Right ventricle myocardium superior (tissue), 1 donor: ENCODE data around the gene LAIR1. TPM values are rescaled to one million over a fixed set of nuclear protein-coding genes. Genes with fewer than 3 reads are reported as not detected.
A peak's percentile ranks its signal among the peaks of the same experiment; 100 is the strongest.
"Not testable (repeated sequence)": the region's sequence is repeated elsewhere in the genome, so short reads cannot be mapped to it uniquely, and the experiment has no call there.

Source experiments
- ATAC-seq: fragments of 200-7000 bp; cut with Tn5 transposase; one replicate; pipeline ENCODE4 v1.9.1; 2020; ENCODE audit warnings: mild to moderate bottlenecking; ENCODE audit not compliant: poor library complexity
- DNase-seq: peaks from one replicate; pipeline ENCODE4 v3.0.0-alpha.2; 2020
- intact Hi-C: fragments of 100-400 bp; cut with DNase I; formaldehyde crosslinking; loops from one replicate; pipeline ENCODE4 v1.11.2; 2022
- total RNA-seq: library from RNA; stranded (reverse); fragmentation: NEBNext Ultra II Directional; extraction: Animal tissue kit (Norgen Biotek cat#: 25700); gene quantifications from one replicate; pipeline ENCODE4 v1.2.1, GENCODE V29; 2021
- donor health status: DM: no; HTN: yes; CAD: no; lungs with severe emphysema.

The LAIR1 gene
- total RNA-seq, 1 donor from 2014 or later, result 6.3 TPM

GRCh38 chr19:54382041-54382440 is 17.3 kb upstream of the LAIR1 start:
- DNase-seq, intact Hi-C loops, ATAC-seq: not testable (repeated sequence)

GRCh38 chr19:54380897-54381296 is 16.2 kb upstream of the LAIR1 start:
- DNase-seq (no peak), ATAC-seq (no peak)
- intact Hi-C loops, result no loop called here

GRCh38 chr19:54379187-54379678 is 14.5 kb upstream of the LAIR1 start:
- no peak for DNase-seq
- ATAC-seq, result no peak
- intact Hi-C loops, result no loop called here

- DNase-seq (no peak), ATAC-seq (no peak)
- intact Hi-C loops, result no loop called here
Observed at GRCh38 chr19:54376610-54377285, 12.0 kb upstream of the LAIR1 start.

- intact Hi-C loops, DNase-seq, ATAC-seq: not testable (repeated sequence)
Observed at GRCh38 chr19:54375181-54375938, 10.6 kb upstream of the LAIR1 start.

GRCh38 chr19:54373781-54374631 is 9.3 kb upstream of the LAIR1 start:
- DNase-seq (no peak), ATAC-seq (peak; percentile 51)
- intact Hi-C loops, result no loop called here

GRCh38 chr19:54371453-54371852 is 6.7 kb upstream of the LAIR1 start:
- ATAC-seq, intact Hi-C loops, DNase-seq: not testable (repeated sequence)

- intact Hi-C loops, DNase-seq: not testable (repeated sequence)
- ATAC-seq, result peak; percentile 24
Observed at GRCh38 chr19:54370434-54370796, 5.7 kb upstream of the LAIR1 start.

- intact Hi-C loops, ATAC-seq, DNase-seq: not testable (repeated sequence)
Observed at GRCh38 chr19:54369688-54370433, 5.1 kb upstream of the LAIR1 start.

- DNase-seq (no peak), ATAC-seq (no peak)
- intact Hi-C loops, result no loop called here
Observed at GRCh38 chr19:54369082-54369687, 4.5 kb upstream of the LAIR1 start.

GRCh38 chr19:54366811-54367210 is 2.1 kb upstream of the LAIR1 start:
- ATAC-seq (no peak), DNase-seq (no peak)
- intact Hi-C loops, result no loop called here

GRCh38 chr19:54365798-54366197 is 1.1 kb upstream of the LAIR1 start:
- intact Hi-C loops, DNase-seq, ATAC-seq: not testable (repeated sequence)

- intact Hi-C loops, DNase-seq, ATAC-seq: not testable (repeated sequence)
Observed at GRCh38 chr19:54361680-54362422, 2.9 kb downstream of the LAIR1 start.

GRCh38 chr19:54359149-54359820 is 5.4 kb downstream of the LAIR1 start:
- ATAC-seq, result peak; percentile 49
- intact Hi-C loops, DNase-seq: not testable (repeated sequence)

- no peak for DNase-seq
- intact Hi-C loops, result no loop called here
- ATAC-seq, result no peak
Observed at GRCh38 chr19:54357381-54357780, 7.3 kb downstream of the LAIR1 start.

GRCh38 chr19:54356444-54357056 is 8.2 kb downstream of the LAIR1 start:
- DNase-seq, result no peak
- intact Hi-C loops, result no loop called here
- ATAC-seq, result no peak
